Activated naive CD8-positive, alpha-beta T cell treated with anti-CD3 and anti-CD28 coated beads, Interleukin-2, amount 10 ng/mL, durations not matched to agents 7 days and 5 days (primary cell): Measurements from ENCODE around the gene MMEL1. TPM values are rescaled to one million over a fixed set of nuclear protein-coding genes. Genes with fewer than 3 reads are reported as not detected.
"Not testable (repeated sequence)": the region's sequence is repeated elsewhere in the genome, so short reads cannot be mapped to it uniquely, and the experiment has no call there.

ENCODE experiments used
- ATAC-seq: fragments of 150-1000 bp; cut with Tn5 transposase; one replicate; pipeline ENCODE4 v1.10.0; 2021; ENCODE audit warnings: low read depth, moderate library complexity
- POLR2A ChIA-PET: fragments of 350-600 bp; sonication (Branson Sonifier 250); formaldehyde crosslinking; loops from one replicate; lab custom pipeline; 2021; ENCODE audit warnings: antibody characterized with exemption; lab: Charles Lee
- DNase-seq: peaks from one replicate; pipeline ENCODE4 v3.0.0; 2021
- H3K27ac Mint-ChIP-seq: one replicate; pipeline ENCODE4 v1.8.0; 2022; ENCODE audit warnings: mild to moderate bottlenecking, mixed read lengths
- H3K27me3 Mint-ChIP-seq: one replicate; pipeline ENCODE4 v1.8.0; 2022; ENCODE audit warnings: mild to moderate bottlenecking, moderate library complexity, mixed read lengths
- H3K36me3 Mint-ChIP-seq: one replicate; pipeline ENCODE4 v1.8.0; 2021; ENCODE audit warnings: mild to moderate bottlenecking, mixed read lengths
- H3K4me1 Mint-ChIP-seq: one replicate; pipeline ENCODE4 v1.8.0; 2021; ENCODE audit warnings: mixed read lengths
- H3K4me3 Mint-ChIP-seq: one replicate; pipeline ENCODE4 v1.8.0; 2022; ENCODE audit warnings: mild to moderate bottlenecking, moderate library complexity, mixed read lengths
- H3K9me3 Mint-ChIP-seq: one replicate; pipeline ENCODE4 v1.8.0; 2021; ENCODE audit warnings: mixed read lengths
- total RNA-seq, 2 experiments: library from RNA; stranded (reverse); gene quantifications; one replicate each; pipeline ENCODE4 v1.2.3, GENCODE V29; 2021

The MMEL1 gene
- total RNA-seq, 2 experiments from 2014 or later: 3.0 to 4.1 TPM

DNA sequence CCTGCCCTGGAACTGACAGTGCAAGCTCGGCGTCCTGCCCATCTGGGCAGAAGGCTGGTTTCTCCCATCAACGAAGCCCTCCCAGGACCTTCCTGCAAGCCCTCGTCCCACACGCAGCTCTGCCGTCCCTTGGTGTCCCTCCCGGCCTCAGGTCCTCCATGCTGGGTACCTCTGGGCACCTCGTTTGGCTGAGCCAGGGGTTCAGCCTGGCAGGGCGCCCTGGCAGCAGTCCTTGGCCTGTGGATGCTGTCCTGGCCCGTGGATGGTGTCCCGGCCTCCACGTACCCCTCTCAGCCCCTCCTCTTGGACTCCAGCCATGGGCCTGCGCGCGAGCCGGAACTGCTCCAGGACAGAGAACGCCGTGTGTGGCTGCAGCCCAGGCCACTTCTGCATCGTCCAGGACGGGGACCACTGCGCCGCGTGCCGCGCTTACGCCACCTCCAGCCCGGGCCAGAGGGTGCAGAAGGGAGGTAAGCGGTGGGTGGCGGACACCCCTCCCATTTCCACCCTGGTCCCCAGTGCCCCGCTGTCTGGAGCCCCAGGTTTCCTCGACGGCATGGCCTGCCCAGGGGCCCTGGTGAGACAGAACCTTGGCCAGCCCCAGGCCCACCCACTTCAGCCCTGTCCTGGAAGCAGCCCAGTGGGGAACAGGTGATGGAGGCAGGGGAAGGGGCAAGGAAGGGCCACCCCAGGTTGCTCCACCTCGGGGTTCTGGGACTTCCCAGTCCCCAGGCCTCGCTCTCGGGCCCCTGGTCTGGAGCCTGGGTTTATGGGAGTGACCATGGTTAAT is 73.1 kb downstream of the MMEL1 start:
- Mint-ChIP-seq H3K9me3 (no peaks in the 10 kb centered on the region), H3K36me3 (peaks cover 12% of the 10 kb centered on the region), H3K27me3 (no peaks in the 10 kb centered on the region), H3K4me1 (peaks cover 14% of the 10 kb centered on the region), H3K4me3 (no peak overlapping the region), H3K27ac (no peak overlapping the region)
- DNase-seq: no peak
- ATAC-seq: no peak
- POLR2A ChIA-PET: interaction anchor here (1.5 to 11.0 kb wide), 5 partner anchors 11 to 26 kb away, joined by 4 to 231 read pairs (median 68); partner anchors contain the start of gene PRXL2B

DNA sequence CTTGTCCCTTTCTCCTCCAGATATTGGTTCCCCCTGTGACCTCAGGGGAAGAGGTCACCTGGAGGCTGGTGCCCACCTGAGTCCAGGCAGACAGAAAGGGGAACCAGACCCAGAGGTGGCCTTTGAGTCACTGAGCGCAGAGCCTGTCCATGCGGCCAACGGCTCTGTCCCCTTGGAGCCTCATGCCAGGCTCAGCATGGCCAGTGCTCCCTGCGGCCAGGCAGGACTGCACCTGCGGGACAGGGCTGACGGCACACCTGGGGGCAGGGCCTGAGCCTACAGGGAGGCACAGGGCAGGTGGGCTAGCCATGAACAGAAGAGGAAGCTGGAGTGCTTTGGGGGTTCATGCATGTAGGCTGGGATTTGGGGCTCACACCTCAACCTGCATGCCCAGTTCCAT is 74.0 kb downstream of the MMEL1 start:
- H3K4me3 Mint-ChIP-seq: peak overlapping the region; percentile 47

DNA sequence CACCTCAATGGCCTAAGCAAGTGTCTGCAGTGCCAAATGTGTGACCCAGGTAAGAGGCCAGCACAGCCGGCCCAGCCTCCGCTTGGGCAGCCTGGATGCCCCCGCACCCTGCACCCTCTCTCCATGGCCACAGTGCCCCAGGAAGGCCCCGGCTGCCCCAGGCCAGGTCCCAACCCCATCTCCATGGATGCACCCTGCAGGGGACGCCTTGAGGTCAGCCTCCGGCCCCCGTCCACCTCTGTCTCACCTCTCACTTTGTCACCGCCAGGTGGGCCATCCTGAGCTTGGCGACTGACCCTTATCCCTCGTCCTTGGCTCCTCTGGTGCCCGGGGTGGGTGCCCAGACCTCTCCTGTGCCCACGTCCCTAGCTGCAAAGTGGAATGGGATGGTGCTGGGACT is 74.4 kb downstream of the MMEL1 start:
- Mint-ChIP-seq H3K27me3 (no peaks in the 10 kb centered on the region), H3K9me3 (no peaks in the 10 kb centered on the region), H3K4me3 (peak overlapping the region; percentile 98), H3K4me1 (peaks cover 22% of the 10 kb centered on the region), H3K27ac (peak overlapping the region; percentile 75), H3K36me3 (peaks cover 12% of the 10 kb centered on the region)
- DNase-seq (no peak), ATAC-seq (no peak)
- POLR2A ChIA-PET: interaction anchor here (0.8 to 11.0 kb wide), 5 partner anchors 12 to 27 kb away, joined by 3 to 231 read pairs (median 68); partner anchors contain the start of gene PRXL2B

More for the DNA sequence above, 74.0 kb downstream of the MMEL1 start:
- POLR2A ChIA-PET: interaction anchor here (1.5 to 11.0 kb wide), 4 partner anchors 12 to 27 kb away, joined by 4 to 231 read pairs (median 70); partner anchors contain the start of gene PRXL2B
- Mint-ChIP-seq H3K9me3 (no peaks in the 10 kb centered on the region), H3K27me3 (no peaks in the 10 kb centered on the region), H3K27ac (peak overlapping the region; percentile 75), H3K4me1 (peaks cover 20% of the 10 kb centered on the region), H3K36me3 (peaks cover 12% of the 10 kb centered on the region)
- ATAC-seq: no peak
- no peak for DNase-seq

DNA sequence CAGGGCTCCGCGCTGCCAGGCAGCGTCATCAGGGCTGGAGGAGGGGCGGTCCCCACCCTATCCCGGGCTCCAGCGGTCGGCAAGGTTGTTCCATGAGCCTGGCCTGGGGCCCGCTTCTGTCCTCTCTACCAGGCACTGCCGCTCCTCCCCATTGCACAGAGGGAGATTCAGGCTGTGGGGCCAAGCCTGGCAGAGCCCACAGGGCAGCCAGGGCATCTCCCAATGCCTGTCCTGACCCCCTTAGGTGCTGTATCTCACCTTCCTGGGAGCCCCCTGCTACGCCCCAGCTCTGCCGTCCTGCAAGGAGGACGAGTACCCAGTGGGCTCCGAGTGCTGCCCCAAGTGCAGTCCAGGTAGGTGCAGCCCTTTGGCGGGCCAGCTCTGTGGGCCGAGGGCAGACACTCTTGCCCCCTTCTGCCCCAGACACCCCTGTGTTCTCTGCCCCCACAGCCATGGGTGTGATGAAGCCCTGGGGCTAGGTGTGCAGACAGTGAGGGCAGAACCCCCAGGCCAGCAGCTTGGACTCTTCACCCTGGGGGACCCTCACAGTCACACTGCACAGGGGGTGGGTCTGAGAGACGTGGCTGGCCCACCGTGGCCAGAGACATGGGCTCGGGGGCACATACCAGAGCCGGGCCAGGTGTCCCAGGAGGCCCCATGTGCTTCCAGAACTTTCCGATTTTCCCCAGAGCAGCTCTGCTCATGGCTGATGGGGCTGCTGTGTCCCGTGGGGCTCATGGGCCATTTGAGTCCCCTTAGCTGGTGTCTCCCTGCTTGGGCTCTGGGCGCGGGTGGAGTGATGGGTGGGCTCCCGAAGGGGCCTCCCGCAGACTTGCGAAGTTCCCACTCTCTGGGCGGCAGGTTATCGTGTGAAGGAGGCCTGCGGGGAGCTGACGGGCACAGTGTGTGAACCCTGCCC is 75.1 kb downstream of the MMEL1 start:
- H3K9me3 Mint-ChIP-seq: no peaks in the 10 kb centered on the region
- H3K27me3 Mint-ChIP-seq: no peaks in the 10 kb centered on the region
- ATAC-seq: no peak
- peaks cover 22% of the 10 kb centered on the region for H3K4me1 Mint-ChIP-seq
- POLR2A ChIA-PET: interaction anchor here (0.8 to 11.0 kb wide), 12 partner anchors 7 to 142 kb away, joined by 3 to 231 read pairs (median 11); partner anchors contain the start of genes PANK4 and PRXL2B
- DNase-seq: no peak
- peak overlapping the region; percentile 99 for H3K27ac Mint-ChIP-seq
- H3K36me3 Mint-ChIP-seq: peaks cover 12% of the 10 kb centered on the region
- H3K4me3 Mint-ChIP-seq: peak overlapping the region; percentile 98

DNA sequence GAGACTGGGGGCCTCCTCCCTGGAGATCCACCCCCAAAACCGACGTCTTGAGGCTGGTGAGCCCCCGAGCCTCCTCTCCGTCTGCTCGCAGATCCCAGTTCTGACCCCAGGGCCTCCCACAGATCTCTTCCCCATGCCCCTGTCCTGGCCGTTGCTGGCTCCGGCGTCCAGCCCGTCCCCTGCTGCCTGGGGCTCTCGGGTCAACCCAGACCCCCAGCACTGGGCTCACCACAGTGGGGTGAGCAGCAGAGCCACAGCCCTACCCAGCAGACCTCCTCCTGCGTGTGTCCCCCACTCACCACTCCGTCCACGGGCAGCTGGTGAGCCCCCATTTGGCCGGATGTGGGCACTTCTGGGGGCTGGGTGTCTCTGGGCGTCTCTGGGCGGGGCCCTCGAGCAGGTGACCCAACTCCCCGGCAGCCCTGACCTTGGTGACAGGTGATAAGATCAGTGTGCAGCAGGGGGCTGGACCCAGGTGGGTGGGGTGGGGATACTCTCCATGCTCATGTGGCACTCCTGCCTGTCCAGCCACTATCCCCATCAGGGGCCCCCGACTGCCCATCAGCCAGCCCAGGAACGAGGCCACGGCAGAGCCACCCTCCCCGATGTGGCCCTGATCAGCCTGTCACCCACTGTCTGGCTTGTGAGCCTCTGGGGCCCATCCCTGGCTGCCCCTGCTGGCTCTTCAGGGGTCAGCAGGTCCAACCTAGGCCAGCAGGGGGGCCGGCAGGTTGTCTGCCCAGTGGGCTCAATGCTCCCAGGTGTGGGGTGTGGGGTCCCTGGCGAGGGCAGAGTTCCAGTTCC is 75.9 kb downstream of the MMEL1 start:
- no peaks in the 10 kb centered on the region for H3K27me3 Mint-ChIP-seq
- peaks cover 12% of the 10 kb centered on the region for H3K36me3 Mint-ChIP-seq
- POLR2A ChIA-PET: interaction anchor here (0.8 to 11.0 kb wide), 21 partner anchors 8 to 424 kb away, joined by 3 to 231 read pairs (median 7); partner anchors contain the start of genes FAAP20, MORN1, PANK4 and PRXL2B
- peak overlapping the region; percentile 99 for H3K27ac Mint-ChIP-seq
- H3K4me1 Mint-ChIP-seq: peaks cover 22% of the 10 kb centered on the region
- ATAC-seq (peak; percentile 7), DNase-seq (peak; percentile 81)
- H3K9me3 Mint-ChIP-seq: no peaks in the 10 kb centered on the region
- peak overlapping the region; percentile 98 for H3K4me3 Mint-ChIP-seq

DNA sequence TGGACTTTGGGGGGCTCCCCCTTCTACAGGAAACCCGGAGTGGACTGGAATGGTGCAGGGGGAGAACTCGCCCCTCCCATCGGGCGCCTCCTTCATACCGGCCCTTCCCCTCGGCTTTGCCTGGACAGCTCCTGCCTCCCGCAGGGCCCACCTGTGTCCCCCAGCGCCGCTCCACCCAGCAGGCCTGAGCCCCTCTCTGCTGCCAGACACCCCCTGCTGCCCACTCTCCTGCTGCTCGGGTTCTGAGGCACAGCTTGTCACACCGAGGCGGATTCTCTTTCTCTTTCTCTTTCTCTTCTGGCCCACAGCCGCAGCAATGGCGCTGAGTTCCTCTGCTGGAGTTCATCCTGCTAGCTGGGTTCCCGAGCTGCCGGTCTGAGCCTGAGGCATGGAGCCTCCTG is 76.5 kb downstream of the MMEL1 start, which contains the start of gene TNFRSF14:
Gene TNFRSF14 (plus strand): TSS at position 95 of the 401 bp plus-strand sequence. CDS start 294 bp downstream, at position 389.
- peaks cover 21% of the 10 kb centered on the region for H3K4me1 Mint-ChIP-seq
- ATAC-seq (peak; percentile 68), DNase-seq (peak; percentile 79)
- H3K36me3 Mint-ChIP-seq: peaks cover 11% of the 10 kb centered on the region
- peak within 1 kb of the TSS; percentile 99 for H3K27ac Mint-ChIP-seq
- H3K9me3 Mint-ChIP-seq: no peaks in the 10 kb centered on the region
- H3K27me3 Mint-ChIP-seq: no peaks in the 10 kb centered on the region
- peak within 1 kb of the TSS; percentile 98 for H3K4me3 Mint-ChIP-seq
- POLR2A ChIA-PET: interaction anchor here (0.6 to 11.0 kb wide), 23 partner anchors 9 to 424 kb away, joined by 3 to 231 read pairs (median 4); partner anchors contain the start of genes FAAP20, MORN1, PANK4 and PEX10

DNA sequence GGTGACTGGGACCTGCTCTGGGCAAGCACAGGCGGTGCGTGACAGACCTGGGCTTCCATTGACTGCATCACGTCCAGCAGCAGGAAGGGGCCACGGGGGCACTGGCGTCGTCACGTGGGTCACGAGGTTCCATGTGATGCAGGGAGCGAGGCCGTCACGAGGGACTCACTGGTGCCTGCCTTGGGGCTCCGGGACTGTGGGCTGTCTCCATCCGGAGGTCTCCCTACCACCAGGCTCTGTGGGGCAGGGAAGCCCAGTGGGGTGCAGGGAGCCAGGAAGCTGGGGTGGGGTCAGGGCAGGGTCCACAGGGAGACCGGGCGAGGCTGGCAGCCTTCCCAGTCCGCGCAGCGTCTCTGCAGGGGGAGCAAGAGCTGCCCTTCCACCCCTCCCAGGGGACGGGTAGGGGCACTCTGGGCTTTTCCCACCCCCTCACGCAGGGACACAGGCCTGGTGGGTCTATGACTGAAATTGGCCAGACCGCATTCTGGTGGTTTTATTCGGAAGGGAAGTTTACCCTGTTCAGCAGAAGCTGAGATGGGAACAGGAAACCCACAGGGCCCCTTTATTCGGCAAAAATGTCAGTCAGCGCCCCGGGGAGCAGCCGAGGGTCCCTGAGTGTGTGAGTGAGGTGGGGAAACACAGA is 77.1 kb downstream of the MMEL1 start:
- POLR2A ChIA-PET: interaction anchor here (0.6 to 11.0 kb wide), 22 partner anchors 9 to 423 kb away, joined by 3 to 231 read pairs (median 6); partner anchors contain the start of genes FAAP20, MORN1, PANK4 and PEX10
- Mint-ChIP-seq H3K4me1 (peaks cover 22% of the 10 kb centered on the region), H3K4me3 (peak overlapping the region; percentile 98), H3K27me3 (no peaks in the 10 kb centered on the region), H3K27ac (peak overlapping the region; percentile 99), H3K9me3 (no peaks in the 10 kb centered on the region), H3K36me3 (peaks cover 9% of the 10 kb centered on the region)
- DNase-seq (peak; percentile 84), ATAC-seq (peak; percentile 59)

DNA sequence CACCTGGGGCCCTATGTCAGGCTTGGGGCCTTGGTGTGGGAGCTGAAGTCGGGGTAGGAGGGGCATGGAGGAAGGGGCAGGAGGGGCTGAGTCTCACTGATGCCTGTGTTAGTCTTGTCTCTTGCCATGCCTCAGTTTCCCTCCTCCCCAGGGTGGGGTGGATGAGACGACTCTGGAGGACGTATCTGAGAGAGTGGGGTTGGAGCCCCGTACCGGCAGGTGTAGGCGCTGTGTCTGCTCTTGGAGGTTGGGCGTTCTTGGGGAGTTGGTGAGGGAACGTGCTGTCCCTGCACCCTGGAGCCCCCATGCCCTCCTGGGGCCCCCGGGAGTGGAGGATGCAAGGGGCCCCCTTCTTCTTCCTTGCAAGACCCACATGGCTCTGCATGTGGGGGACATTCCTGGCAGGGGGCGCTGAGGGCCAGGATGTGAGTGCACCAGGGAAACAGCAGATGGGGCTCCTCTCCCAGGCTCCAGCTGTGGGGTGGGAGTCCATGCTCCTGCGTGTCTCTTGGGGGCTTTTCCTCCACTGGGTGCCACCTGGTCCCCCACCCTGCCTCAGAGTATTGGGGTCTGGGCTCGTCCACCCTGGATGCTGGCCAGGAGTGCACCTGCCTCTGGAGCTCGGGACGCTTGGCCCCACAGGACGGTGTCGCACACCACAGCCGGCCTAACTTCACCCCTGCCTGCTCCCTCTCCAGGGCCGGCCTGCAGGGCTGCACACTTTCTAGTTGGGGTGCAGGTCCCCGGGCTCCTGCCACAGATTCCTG is 78.0 kb downstream of the MMEL1 start:
- peaks cover 9% of the 10 kb centered on the region for H3K36me3 Mint-ChIP-seq
- POLR2A ChIA-PET: interaction anchor here (2.4 to 11.0 kb wide), 7 partner anchors 8 to 139 kb away, joined by 10 to 231 read pairs (median 32); partner anchors contain the start of genes PANK4 and PRXL2B
- DNase-seq (peak; percentile 74), ATAC-seq (peak; percentile 19)
- no peaks in the 10 kb centered on the region for H3K27me3 Mint-ChIP-seq
- peak overlapping the region; percentile 98 for H3K4me3 Mint-ChIP-seq
- H3K4me1 Mint-ChIP-seq: peaks cover 22% of the 10 kb centered on the region
- no peaks in the 10 kb centered on the region for H3K9me3 Mint-ChIP-seq
- peak overlapping the region; percentile 99 for H3K27ac Mint-ChIP-seq

DNA sequence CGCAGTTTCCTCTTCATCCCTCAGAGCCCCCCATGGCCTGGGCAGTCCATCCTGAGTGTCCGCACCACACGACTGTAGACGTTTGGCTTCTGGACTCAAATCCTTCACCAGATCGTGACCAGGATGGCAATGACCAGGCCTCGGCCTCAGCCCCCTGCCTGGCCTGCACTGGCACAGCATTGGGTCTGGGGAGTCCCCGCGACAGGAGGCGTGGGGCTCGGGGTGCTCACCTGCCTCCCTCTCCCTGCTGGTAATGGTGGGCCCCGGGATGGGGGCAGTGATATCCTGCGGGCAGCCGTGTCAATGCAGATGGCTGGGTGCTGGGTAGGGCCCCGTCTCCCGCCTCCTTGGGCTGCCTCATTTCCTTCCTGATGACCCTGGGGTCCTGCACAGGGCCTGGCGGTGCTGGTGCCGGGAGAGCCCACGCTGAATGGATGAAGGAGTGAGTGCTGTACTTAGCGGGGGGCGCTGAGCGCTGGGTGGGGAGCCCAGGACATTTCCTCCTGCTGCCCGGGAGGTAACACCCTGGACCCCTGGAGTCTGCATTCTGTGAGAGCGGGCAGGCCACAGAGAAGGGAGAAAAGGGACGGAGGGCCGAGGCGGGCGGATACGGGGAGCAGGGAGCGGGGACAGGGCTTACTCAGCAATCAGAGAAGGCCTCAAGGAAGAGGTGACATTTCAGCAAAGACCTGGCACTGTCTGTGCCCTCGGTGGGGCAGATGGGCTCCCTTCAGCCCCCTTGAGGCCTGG is 78.8 kb downstream of the MMEL1 start:
- POLR2A ChIA-PET: interaction anchor here (2.4 to 11.0 kb wide), 5 partner anchors 7 to 138 kb away, joined by 10 to 231 read pairs (median 25); partner anchors contain the start of gene PRXL2B
- ATAC-seq: no peak
- Mint-ChIP-seq H3K27me3 (no peaks in the 10 kb centered on the region), H3K36me3 (peaks cover 9% of the 10 kb centered on the region), H3K27ac (peak overlapping the region; percentile 99), H3K4me3 (peak overlapping the region; percentile 98), H3K4me1 (peaks cover 23% of the 10 kb centered on the region), H3K9me3 (no peaks in the 10 kb centered on the region)
- no peak for DNase-seq

DNA sequence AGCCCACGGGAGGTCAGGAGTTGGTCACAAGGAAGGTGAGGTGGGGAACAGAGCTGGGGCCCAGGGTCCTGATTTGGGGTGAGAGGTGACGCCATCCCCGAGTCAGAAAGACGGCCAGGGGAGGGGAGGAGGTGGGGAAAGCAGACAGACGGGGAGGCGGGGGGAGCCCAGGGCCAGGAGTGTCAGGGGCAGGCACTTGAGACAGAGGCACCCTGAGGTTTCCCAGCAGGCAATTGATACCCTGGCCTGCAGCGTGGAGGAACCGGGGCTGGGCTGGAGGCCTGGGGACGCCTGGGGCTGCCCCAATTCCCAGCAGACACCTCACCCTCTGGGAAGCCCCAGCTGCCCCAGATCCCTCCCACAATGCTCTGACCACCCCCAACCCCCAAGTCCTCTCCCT is 79.7 kb downstream of the MMEL1 start:
- H3K27me3 Mint-ChIP-seq, H3K9me3 Mint-ChIP-seq, H3K36me3 Mint-ChIP-seq, H3K4me3 Mint-ChIP-seq, DNase-seq, POLR2A ChIA-PET, H3K27ac Mint-ChIP-seq, ATAC-seq: not testable (repeated sequence)
- peaks cover 24% of the 10 kb centered on the region for H3K4me1 Mint-ChIP-seq
